Measurements from ENCODE around the gene ACER1. TPM values are rescaled to one million over a fixed set of nuclear protein-coding genes. Genes with fewer than 3 reads are reported as not detected.

Gene ACER1
- total and polyA plus RNA-seq, 10 of the 15 experiments (the other 5 are each of a cell fraction or from before 2014, with no cell fraction given), result not detected

DNA sequence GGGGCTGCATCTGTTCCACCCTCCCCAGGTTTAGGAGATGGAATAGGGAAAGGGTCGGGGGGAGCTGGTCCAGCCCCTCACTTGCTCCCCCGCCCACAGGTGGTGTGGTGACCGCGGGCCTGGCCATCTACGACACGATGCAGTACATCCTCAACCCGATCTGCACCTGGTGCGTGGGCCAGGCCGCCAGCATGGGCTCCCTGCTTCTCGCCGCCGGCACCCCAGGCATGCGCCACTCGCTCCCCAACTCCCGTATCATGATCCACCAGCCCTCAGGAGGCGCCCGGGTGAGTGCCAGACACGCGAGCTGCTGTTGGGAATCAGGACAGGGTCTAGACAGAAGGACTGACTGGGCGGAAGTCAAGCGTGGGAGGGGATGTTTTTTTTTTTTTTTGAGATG, 30.9 kb upstream of the ACER1 start (continued):
- TF ChIP-seq MYC (IDR thresholded peaks at IDR 0.05; ENCODE audit: insufficient read depth, insufficient read length, insufficient replicate concordance, low read length, severe bottlenecking), result no peak

DNA sequence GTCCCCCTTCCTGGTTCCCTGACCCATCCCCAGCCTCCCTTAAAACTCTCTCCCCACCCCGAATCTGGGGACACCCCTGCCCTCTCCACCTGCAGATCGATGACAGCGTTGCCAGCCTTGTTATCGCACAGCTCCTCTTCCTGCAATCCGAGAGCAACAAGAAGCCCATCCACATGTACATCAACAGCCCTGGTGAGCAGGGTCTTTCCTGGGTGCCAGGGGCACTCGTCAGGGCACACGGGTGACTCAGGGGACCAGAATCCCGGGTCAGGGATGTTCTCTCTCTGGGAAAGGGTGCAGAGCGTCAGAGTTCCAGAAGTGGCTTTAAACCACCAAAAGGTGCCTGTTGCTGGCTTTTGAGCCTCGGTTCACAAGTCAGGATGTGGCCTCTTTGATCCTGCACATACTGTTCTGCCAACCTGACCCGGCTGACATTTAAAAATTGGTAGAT, 29.0 kb upstream of the ACER1 start:
- in situ Hi-C loops (cut with MboI), result no loop called here
- no peak for DNase-seq (ENCODE audit: low read depth, low spot score)
- Histone ChIP-seq H3K9ac (ENCODE audit: control insufficient read depth, insufficient read depth, low read length) (peak overlapping the region; percentile 77), H3K4me1 (ENCODE audit: control insufficient read depth, insufficient read depth, low read length) (no peaks in the 10 kb centered on the region), H3K4me2 (ENCODE audit: control insufficient read depth, insufficient read depth) (peak overlapping the region; percentile 88), H3K79me2 (ENCODE audit: control insufficient read depth, insufficient read depth, low read length) (peaks cover 15% of the 10 kb centered on the region), H3K27ac (ENCODE audit: control insufficient read depth, insufficient read depth) (peak overlapping the region; percentile 76), H3K36me3 (ENCODE audit: control insufficient read depth in 2 of 2, insufficient read depth in 2 of 2, low read length in 1 of 2) (peaks cover 5 to 7% of the 10 kb centered on the region in 2 experiments; a peak in 3 of 4 replicates), H3K27me3 (replicated peaks in 1 of 2; ENCODE audit: control insufficient read depth in 2 of 2, insufficient read depth in 2 of 2, low read length in 1 of 2) (no peaks in the 10 kb centered on the region), H2AFZ (ENCODE audit: control insufficient read depth, low read depth, low read length) (peak overlapping the region; percentile 47; the same call in 1 of the 2 replicates), H3K4me3 (peak overlapping the region; percentile 99), H3K9me3 (replicated peaks; ENCODE audit: control insufficient read depth, insufficient read depth, low read length) (no peaks in the 10 kb centered on the region), H4K20me1 (ENCODE audit: control insufficient read depth, insufficient read depth) (no peaks in the 10 kb centered on the region)
- 23% methylated on average over 11 of the region's 11 CpGs for WGBS (ENCODE audit: insufficient coverage, insufficient replicate concordance, low lambda C conversion rate, missing lambda C conversion rate)
- ChIA-PET CTCF (interaction anchor here (1.6 kb wide), 1 partner anchor 10 kb away, joined by 10 read pairs; the partner anchor contains the start of gene ALKBH7), SMC1A (ENCODE audit: uncharacterized antibody, unreplicated experiment) (no interaction called here), RAD21 (ENCODE audit: unreplicated experiment) (interaction anchor here (1.6 kb wide), 1 partner anchor 10 kb away, joined by 9 read pairs; the partner anchor contains the start of gene ALKBH7), POLR2A (interaction anchor here (1.7 to 3.9 kb wide), 2 partner anchors 10 to 63 kb away, joined by 6 to 30 read pairs; partner anchors contain the start of genes ALKBH7 and KHSRP)
- intact Hi-C loops (cut with micrococcal nuclease; ENCODE audit: unreplicated experiment), result no loop called here
- TSS peak; percentile 79 for BruUV-seq (replicated peaks)
- ATAC-seq, result peak; percentile 15
- FAIRE-seq, result no peak
- TF ChIP-seq BMI1 (IDR thresholded peaks at IDR 0.05; ENCODE audit: borderline replicate concordance), result no peak
- TF ChIP-seq, protein P1, sequence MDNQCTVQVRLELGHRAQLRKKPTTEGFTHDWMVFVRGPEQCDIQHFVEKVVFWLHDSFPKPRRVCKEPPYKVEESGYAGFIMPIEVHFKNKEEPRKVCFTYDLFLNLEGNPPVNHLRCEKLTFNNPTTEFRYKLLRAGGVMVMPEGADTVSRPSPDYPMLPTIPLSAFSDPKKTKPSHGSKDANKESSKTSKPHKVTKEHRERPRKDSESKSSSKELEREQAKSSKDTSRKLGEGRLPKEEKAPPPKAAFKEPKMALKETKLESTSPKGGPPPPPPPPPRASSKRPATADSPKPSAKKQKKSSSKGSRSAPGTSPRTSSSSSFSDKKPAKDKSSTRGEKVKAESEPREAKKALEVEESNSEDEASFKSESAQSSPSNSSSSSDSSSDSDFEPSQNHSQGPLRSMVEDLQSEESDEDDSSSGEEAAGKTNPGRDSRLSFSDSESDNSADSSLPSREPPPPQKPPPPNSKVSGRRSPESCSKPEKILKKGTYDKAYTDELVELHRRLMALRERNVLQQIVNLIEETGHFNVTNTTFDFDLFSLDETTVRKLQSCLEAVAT (IDR thresholded peaks at IDR 0.05), result peak; percentile 78; the same call in 1 of the 2 replicates
